ENCODE measurements around the gene SYT5. TPM values are rescaled to one million over a fixed set of nuclear protein-coding genes. Genes with fewer than 3 reads are reported as not detected.

The SYT5 gene
- total RNA-seq (0.94 and 1.2 TPM in 2 replicates), polyA plus RNA-seq (0.27 and 1.5 TPM in 2 replicates), polyA minus RNA-seq (6.6 and 7.1 TPM in 2 replicates)
- 0.37 TPM for total RNA-seq (2013)

DNA sequence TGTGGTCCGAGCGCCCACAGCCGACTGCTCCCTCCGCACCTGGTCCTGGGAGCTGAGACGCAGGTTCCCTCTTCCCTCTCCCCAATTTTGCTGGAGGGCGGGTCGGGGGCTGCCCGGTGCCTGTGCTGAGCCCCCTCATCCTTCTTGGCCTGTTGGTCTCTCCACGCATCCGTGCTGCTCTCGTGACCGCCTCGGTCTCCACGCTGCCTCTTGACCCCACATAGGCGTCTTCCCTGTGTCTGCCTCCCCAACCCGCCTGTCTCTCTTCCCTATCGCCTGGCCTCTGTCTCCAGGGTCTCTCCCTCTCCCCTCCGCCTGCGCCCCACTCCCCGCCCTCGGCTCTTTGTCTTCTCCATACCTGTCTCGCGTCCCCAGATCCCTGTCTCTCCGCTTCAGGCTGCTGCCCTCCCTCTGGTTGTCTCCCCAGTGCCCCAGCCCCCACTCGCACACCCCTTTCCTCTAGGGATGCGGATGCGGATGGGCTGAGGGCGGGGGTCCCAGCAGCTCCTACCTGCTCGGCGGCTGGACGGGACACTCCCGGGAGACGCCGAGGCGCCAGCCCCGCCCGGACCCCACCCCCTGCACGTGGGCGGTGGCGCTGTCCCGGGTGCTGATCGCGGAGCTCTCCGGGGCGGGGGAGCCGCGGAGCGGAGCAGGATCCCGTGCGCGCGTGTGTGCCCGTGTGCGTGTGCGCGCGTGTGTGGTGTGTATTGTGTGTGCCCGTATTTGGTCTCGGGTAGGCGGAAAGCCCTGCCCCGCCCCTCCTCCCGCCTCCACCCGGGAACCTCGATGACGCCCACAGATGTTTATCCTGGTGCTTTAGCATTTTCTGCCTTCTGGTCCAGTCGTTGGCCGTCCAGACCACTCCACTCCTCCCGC lies at the start of gene SYT5:
Gene SYT5 (minus strand): TSS at position 684 of the 879 bp plus-strand sequence. CDS start 1,248 bp downstream, outside the sequence.
- H3K27ac ChIP-seq (ENCODE audit: low read length in 2 of 2) = peak within 1 kb of the TSS in 1 of 2 donors; percentile 64
- intact Hi-C loops (cut with micrococcal nuclease) = loop anchor here (1.0 kb wide), 2 partner anchors 63 to 79 kb away; partner anchors contain the start of genes PPP1R12C and PPP6R1
- peaks cover 22 to 32% of the 10 kb centered on the region in 2 donors for H3K4me1 ChIP-seq (ENCODE audit: control insufficient read depth in 2 of 2, insufficient read depth in 2 of 2, low read length in 2 of 2)
- WGBS (ENCODE audit: insufficient coverage) = 3% methylated on average over 58 of the region's 68 CpGs
- H3K4me3 ChIP-seq (ENCODE audit: control extremely low read depth in 1 of 5, extremely low read depth in 1 of 5, insufficient read depth in 1 of 5, low read depth in 2 of 5, low read length in 4 of 5) = peak within 1 kb of the TSS in 4 of 5 experiments; percentile 31 to 60 (median 50)
- H3K79me2 ChIP-seq (ENCODE audit: control insufficient read depth, insufficient read depth, low read length) = no peaks in the 10 kb centered on the region
- no peak for TF ChIP-seq EZH2 (IDR thresholded peaks at IDR 0.05; ENCODE audit: borderline replicate concordance, insufficient read depth, low read depth, low read length, poor library complexity, severe bottlenecking)
- TF ChIP-seq, protein P1, sequence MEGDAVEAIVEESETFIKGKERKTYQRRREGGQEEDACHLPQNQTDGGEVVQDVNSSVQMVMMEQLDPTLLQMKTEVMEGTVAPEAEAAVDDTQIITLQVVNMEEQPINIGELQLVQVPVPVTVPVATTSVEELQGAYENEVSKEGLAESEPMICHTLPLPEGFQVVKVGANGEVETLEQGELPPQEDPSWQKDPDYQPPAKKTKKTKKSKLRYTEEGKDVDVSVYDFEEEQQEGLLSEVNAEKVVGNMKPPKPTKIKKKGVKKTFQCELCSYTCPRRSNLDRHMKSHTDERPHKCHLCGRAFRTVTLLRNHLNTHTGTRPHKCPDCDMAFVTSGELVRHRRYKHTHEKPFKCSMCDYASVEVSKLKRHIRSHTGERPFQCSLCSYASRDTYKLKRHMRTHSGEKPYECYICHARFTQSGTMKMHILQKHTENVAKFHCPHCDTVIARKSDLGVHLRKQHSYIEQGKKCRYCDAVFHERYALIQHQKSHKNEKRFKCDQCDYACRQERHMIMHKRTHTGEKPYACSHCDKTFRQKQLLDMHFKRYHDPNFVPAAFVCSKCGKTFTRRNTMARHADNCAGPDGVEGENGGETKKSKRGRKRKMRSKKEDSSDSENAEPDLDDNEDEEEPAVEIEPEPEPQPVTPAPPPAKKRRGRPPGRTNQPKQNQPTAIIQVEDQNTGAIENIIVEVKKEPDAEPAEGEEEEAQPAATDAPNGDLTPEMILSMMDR (IDR thresholded peaks at IDR 0.05) = no peak
- CTCF ChIA-PET = interaction anchor here (1.0 kb wide), 1 partner anchor 160 kb away, joined by 3 read pairs; the partner anchor contains the start of gene KMT5C
- peak within 1 kb of the TSS; percentile 89 for H3K27ac Mint-ChIP-seq
- POLR2A ChIA-PET = interaction anchor here (0.5 to 1.3 kb wide), 7 partner anchors 9 to 324 kb away, joined by 3 to 5 read pairs (median 3); partner anchors contain the start of genes KMT5C and PPP6R1
- H3K9ac ChIP-seq (ENCODE audit: low read length) = peak within 1 kb of the TSS; percentile 55
- H3K4me2 ChIP-seq (replicated peaks; ENCODE audit: low read depth, low read length, poor library complexity, severe bottlenecking) = peak within 1 kb of the TSS; percentile 81
- peaks cover 24% of the 10 kb centered on the region for H3K4me1 Mint-ChIP-seq
- H3K36me3 ChIP-seq (replicated peaks in 1 of 2; ENCODE audit: control extremely low read depth in 1 of 2, control insufficient read depth in 1 of 2, extremely low read depth in 1 of 2, insufficient read depth in 2 of 2, low read length in 1 of 2) = no peaks in the 10 kb centered on the region
- H2AFZ ChIP-seq (ENCODE audit: insufficient read depth, low read depth, low read length, poor library complexity, severe bottlenecking) = no peak within 1 kb of the TSS
- H3K9me3 ChIP-seq (ENCODE audit: control extremely low read depth in 1 of 3, control insufficient read depth in 2 of 3, insufficient read depth in 1 of 3, low read length in 2 of 3) = peaks cover 0 to 54% (median 8%) of the 10 kb centered on the region in 3 donors
- H3K27me3 ChIP-seq (replicated peaks in 1 of 4; ENCODE audit: control extremely low read depth in 1 of 4, control insufficient read depth in 3 of 4, insufficient read depth in 4 of 4, low read length in 3 of 4) = peaks cover 0 to 83% (median 47%) of the 10 kb centered on the region in 4 experiments
- H3K4me3 Mint-ChIP-seq = peak within 1 kb of the TSS; percentile 88
- ATAC-seq (ENCODE audit: low read depth) = peak; percentile 28
- no peaks in the 10 kb centered on the region for H3K9me3 Mint-ChIP-seq (ENCODE audit: insufficient read depth)
- DNase-seq = peak; percentile 72
- H3K27me3 Mint-ChIP-seq = peaks cover 58% of the 10 kb centered on the region
- no peaks in the 10 kb centered on the region for H4K20me1 ChIP-seq (ENCODE audit: control insufficient read depth, insufficient read depth, low read length, poor library complexity, severe bottlenecking)

Measured in B cell (primary cell).